ENCODE results near the gene MANEA.

DNA sequence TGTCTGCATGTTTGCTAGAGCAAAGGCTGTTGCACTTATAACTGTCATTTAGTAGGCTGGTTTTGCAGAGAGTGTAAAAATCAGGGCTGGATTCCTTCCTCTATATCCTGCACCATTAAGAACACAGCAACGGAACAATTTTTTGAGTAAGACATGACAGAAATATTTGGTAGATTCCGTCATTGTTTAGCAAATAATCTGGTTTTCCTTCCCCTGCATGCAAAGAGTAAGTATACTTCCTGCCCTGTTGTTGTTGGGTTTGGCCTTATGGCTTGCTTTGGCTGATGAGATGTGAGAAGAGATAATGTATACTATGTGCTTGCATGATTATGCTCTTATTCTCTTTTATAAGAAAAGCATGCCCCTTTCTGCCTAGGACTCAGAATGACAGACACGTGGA, 23.8 kb downstream of the MANEA start:
- no peak for TF ChIP-seq CTCF (conservative IDR thresholded peaks at IDR 0.05; ENCODE audit: low read depth, low read length)
- TF ChIP-seq, protein P1, sequence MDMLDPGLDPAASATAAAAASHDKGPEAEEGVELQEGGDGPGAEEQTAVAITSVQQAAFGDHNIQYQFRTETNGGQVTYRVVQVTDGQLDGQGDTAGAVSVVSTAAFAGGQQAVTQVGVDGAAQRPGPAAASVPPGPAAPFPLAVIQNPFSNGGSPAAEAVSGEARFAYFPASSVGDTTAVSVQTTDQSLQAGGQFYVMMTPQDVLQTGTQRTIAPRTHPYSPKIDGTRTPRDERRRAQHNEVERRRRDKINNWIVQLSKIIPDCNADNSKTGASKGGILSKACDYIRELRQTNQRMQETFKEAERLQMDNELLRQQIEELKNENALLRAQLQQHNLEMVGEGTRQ (IDR thresholded peaks at IDR 0.05; ENCODE audit: low read depth, low read length): no peak

All from IMR-90 (cell line).